Transverse colon (tissue), 4 donors: ENCODE results near the gene CEP170B. TPM values are rescaled to one million over a fixed set of nuclear protein-coding genes. Genes with fewer than 3 reads are reported as not detected.
"Not testable (repeated sequence)": the region's sequence is repeated elsewhere in the genome, so short reads cannot be mapped to it uniquely, and the experiment has no call there.

Experiments used
- DNase-seq: peaks from one replicate; pipeline ENCODE4 v3.0.0-alpha.2; 2019
- H3K27ac ChIP-seq, 4 donors: fragments of 200-600 bp; sonication (generic); 2 replicates each; pipeline ENCODE4 v1.5.1; 2016 to 2018; ENCODE audit warnings: inconsistent platforms in 4 of 4
- H3K27me3 ChIP-seq: fragments of 200-600 bp; sonication (generic); 2 replicates; pipeline ENCODE4 v1.5.1; 2017; ENCODE audit warnings: inconsistent platforms
- H3K36me3 ChIP-seq, 4 donors: fragments of 200-600 bp; sonication (generic); 2 replicates each; pipeline ENCODE4 v1.5.1; 2017 to 2019; ENCODE audit warnings: inconsistent platforms in 4 of 4
- H3K4me1 ChIP-seq, 4 donors: fragments of 200-600 bp; sonication (generic); 2 replicates each; pipeline ENCODE4 v1.5.1; 2017 to 2020; ENCODE audit warnings: inconsistent platforms in 4 of 4
- H3K4me3 ChIP-seq, 4 donors: fragments of 200-600 bp; sonication (generic); 1 replicate in 1 of 4; 2 replicates in 3 of 4; pipeline versions ENCODE4 v1.5.1 to v1.6.1; 2017 to 2019; ENCODE audit warnings: inconsistent platforms in 4 of 4
- H3K9me3 ChIP-seq, 2 donors: fragments of 200-600 bp; sonication (generic); 2 replicates each; pipeline ENCODE4 v1.5.1; 2017 to 2019; ENCODE audit warnings: inconsistent platforms in 2 of 2
- EP300 ChIP-seq: sonication (generic); formaldehyde crosslinking; IDR thresholded peaks from one replicate; pipeline ENCODE4 v1.6.1; 2017; ENCODE audit warnings: antibody characterized with exemption, low read depth
- POLR2A ChIP-seq: fragments of 450-650 bp; IDR thresholded peaks from one replicate; pipeline ENCODE4 v1.6.1; 2016; ENCODE audit warnings: antibody characterized with exemption, mild to moderate bottlenecking, moderate library complexity
- POLR2AphosphoS5 ChIP-seq, 3 donors: sonication (generic); formaldehyde crosslinking; IDR thresholded peaks; one replicate each; pipeline ENCODE4 v1.6.1; 2016; ENCODE audit warnings: antibody characterized with exemption in 3 of 3
- whole genome bisulfite sequencing, 2 donors: methylation state at CpG; one replicate each; pipeline ENCODE4 v1.1.5; 2018; ENCODE audit warnings: low coverage in 1 of 2; 5-methylcytosine and 5-hydroxymethylcytosine counted together
- in situ Hi-C, 4 donors: fragments of 200-750 bp; cut with MboI; loops; one replicate each; pipeline versions ENCODE4 v1.15.0 to v1.15.1; 2017; ENCODE audit warnings: low sequenced_read_pairs in 3 of 4, low pct_ligation_motif_present in 1 of 4, low pct_unique_long_range_greater_than_20kb in 1 of 4
- intact Hi-C: fragments of 100-400 bp; cut with DNase I; formaldehyde crosslinking; loops from one replicate; pipeline ENCODE4 v1.15.1; 2023; ENCODE audit warnings: low total_unique reads
- total RNA-seq, 4 donors: library from RNA; depleted of rRNA; stranded (reverse); fragments of >200 nt; gene quantifications; one replicate each; pipeline ENCODE4 v1.1.0, GENCODE V29; 2016
- TF ChIP-seq, protein P1 (sequence below), 5 experiments: fragments of 200-600 bp in 3 of 5; fragments of 450-650 bp in 2 of 5; sonication (generic) in 3 of 5; IDR thresholded peaks; 1 replicate in 2 of 5; 2 replicates in 3 of 5; pipeline ENCODE4 v1.5.1; 2016 to 2017; ENCODE audit warnings: antibody characterized with exemption in 5 of 5, inconsistent platforms in 3 of 5, mild to moderate bottlenecking in 2 of 5, moderate library complexity in 1 of 5

CEP170B gene
- total RNA-seq, 4 donors from 2014 or later = 56.0 to 195 (median 109) TPM

DNA sequence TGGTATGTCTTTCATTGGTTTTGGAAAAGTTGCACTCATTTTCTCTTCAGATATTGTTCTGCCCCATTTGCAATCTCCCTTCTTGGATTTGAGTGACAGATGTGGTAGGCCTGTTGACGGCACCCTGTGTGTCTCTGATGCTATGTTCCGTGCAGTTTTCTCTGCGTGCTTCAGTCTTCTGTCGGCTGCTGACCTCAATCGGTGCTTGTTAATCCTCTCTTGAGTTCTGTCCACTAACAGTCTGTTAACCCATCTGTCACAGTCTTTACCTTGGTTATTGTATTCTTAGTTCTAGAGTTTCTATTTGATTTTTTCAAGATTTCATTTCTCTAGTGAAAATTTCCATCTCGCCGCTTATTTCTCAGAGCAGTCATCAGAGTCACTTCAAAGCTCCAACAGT lies 38.9 kb downstream of the CEP170B start:
- Histone ChIP-seq H3K36me3 (no peaks in the 10 kb centered on the region), H3K27me3 (no peaks in the 10 kb centered on the region), H3K4me3 (no peak overlapping the region), H3K4me1 (no peaks in the 10 kb centered on the region), H3K9me3 (no peaks in the 10 kb centered on the region), H3K27ac (no peak overlapping the region)
- intact Hi-C loops (no loop called here), in situ Hi-C loops (no loop called here)
- WGBS, 2 donors = 85 to 91% methylated on average over 6 to 7 of the region's 7 CpGs
- no peak for DNase-seq
- TF ChIP-seq, protein P1, sequence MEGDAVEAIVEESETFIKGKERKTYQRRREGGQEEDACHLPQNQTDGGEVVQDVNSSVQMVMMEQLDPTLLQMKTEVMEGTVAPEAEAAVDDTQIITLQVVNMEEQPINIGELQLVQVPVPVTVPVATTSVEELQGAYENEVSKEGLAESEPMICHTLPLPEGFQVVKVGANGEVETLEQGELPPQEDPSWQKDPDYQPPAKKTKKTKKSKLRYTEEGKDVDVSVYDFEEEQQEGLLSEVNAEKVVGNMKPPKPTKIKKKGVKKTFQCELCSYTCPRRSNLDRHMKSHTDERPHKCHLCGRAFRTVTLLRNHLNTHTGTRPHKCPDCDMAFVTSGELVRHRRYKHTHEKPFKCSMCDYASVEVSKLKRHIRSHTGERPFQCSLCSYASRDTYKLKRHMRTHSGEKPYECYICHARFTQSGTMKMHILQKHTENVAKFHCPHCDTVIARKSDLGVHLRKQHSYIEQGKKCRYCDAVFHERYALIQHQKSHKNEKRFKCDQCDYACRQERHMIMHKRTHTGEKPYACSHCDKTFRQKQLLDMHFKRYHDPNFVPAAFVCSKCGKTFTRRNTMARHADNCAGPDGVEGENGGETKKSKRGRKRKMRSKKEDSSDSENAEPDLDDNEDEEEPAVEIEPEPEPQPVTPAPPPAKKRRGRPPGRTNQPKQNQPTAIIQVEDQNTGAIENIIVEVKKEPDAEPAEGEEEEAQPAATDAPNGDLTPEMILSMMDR (IDR thresholded peaks at IDR 0.05) = no peak
- no peak for TF ChIP-seq POLR2A
- TF ChIP-seq EP300 = no peak
- no peak for TF ChIP-seq POLR2AphosphoS5 (IDR thresholded peaks at IDR 0.05)

DNA sequence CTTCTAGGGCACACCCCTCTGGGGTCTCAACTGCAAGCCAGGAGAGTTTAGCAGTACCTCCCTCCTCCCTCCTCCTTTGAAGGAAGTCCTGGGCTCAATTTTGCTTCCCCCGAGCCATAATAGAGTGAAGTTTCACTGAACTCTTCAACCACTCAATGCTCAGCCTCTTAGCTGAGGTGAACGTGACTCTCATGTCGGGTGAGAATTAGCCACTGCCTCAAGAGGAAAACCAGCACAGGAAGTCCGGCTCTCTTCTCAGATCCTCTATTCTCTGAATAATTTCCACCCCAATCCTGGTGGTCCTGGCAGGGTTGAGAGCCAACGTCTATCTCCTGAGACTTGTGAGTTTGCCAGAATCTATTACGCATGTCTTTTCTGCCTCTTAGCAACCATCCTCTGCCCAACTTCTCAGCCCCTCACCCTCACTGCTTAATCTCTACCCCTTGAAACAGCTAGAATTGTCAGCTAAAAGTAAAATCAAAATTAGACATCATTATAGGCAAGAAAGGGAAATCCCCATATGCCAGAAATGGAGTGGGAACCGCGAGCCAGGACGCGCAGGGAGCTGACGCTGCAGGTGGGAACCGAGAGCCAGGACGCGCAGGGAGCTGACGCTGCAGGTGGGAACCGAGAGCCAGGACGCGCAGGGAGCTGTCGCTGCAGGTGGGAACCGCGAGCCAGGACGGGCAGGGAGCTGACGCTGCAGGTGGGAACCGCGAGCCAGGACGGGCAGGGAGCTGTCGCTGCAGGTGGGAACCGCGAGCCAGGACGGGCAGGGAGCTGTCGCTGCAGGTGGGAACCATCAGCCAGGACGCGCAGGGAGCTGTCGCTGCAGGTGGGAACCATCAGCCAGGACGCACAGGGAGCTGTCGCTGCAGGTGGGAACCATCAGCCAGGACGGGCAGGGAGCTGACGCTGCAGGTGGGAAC lies 39.8 kb downstream of the CEP170B start:
- in situ Hi-C loops = not testable (repeated sequence)

DNA sequence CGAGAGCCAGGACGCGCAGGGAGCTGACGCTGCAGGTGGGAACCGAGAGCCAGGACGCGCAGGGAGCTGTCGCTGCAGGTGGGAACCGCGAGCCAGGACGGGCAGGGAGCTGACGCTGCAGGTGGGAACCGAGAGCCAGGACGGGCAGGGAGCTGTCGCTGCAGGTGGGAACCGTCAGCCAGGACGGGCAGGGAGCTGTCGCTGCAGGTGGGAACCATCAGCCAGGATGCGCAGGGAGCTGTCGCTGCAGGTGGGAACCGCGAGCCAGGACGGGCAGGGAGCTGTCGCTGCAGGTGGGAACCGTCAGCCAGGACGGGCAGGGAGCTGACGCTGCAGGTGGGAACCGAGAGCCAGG lies 40.5 kb downstream of the CEP170B start:
- H3K4me1 ChIP-seq, H3K36me3 ChIP-seq, in situ Hi-C loops, DNase-seq, H3K27ac ChIP-seq, H3K9me3 ChIP-seq, intact Hi-C loops, H3K4me3 ChIP-seq, H3K27me3 ChIP-seq: not testable (repeated sequence)
- 90% methylated on average over 28 of the region's 28 CpGs; no CpG with 5 or more reads in 1 of the 2 donors for WGBS, 2 donors

More for the DNA sequence above, 39.8 kb downstream of the CEP170B start:
- intact Hi-C loops, H3K27ac ChIP-seq, H3K9me3 ChIP-seq, DNase-seq, H3K4me1 ChIP-seq, H3K4me3 ChIP-seq, H3K36me3 ChIP-seq, H3K27me3 ChIP-seq: not testable (repeated sequence)
- 84% methylated on average over 38 of the region's 38 CpGs; no CpG with 5 or more reads in 1 of the 2 donors for WGBS, 2 donors

DNA sequence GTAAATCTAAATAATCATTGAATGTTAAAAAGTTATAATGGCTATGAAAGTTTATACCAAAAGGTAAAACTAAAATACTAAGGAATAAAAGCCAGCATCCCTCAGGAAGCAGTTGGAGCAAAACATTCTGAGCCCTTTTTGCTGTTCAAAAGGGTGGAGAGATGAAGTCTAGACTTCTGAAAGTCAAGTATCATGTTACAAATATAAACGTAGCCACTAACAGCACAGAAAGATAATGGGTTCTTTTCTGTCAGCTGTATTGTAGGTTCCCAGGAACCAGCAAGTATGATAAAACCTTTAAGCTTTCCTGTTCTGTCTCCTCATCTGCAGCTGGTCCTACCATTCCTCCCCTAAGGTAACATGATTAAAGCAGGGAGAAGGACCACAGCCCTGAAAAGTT lies 43.2 kb downstream of the CEP170B start:
- Histone ChIP-seq H3K27me3 (peaks cover 14% of the 10 kb centered on the region), H3K36me3 (no peaks in the 10 kb centered on the region), H3K9me3 (peaks cover 0 to 9% of the 10 kb centered on the region in 2 donors), H3K4me3 (no peak overlapping the region), H3K27ac (no peak overlapping the region), H3K4me1 (no peaks in the 10 kb centered on the region)
- 8 to 9% methylated on average over 1 of the region's 1 CpG for WGBS, 2 donors
- intact Hi-C loops (no loop called here), in situ Hi-C loops (no loop called here)
- TF ChIP-seq POLR2A (no peak), POLR2AphosphoS5 (IDR thresholded peaks at IDR 0.05) (no peak), EP300 (no peak)
- TF ChIP-seq, protein P1 (IDR thresholded peaks at IDR 0.05) = no peak
- DNase-seq = no peak

DNA sequence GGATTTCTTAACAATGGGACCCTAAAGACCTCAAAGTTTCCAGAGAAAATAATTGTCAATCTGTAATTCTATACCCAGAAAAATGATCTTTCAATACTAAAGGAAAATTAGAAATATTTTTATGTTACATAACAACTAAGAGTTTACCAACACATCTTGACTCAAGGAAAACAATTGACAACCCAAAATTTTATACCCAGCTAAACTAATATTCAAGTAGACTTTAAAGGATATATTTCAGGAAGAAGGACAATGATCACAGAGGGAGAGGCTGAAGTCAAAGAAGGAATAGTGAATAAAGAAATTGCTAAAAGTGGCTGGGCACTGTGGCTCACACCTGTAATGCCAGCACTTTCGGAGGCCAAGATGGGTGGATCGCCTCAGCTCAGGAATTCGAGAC lies 47.0 kb downstream of the CEP170B start:
- TF ChIP-seq POLR2AphosphoS5 (IDR thresholded peaks at IDR 0.05) (no peak), EP300 (no peak), POLR2A (no peak)
- TF ChIP-seq, protein P1 (IDR thresholded peaks at IDR 0.05) = no peak
- Histone ChIP-seq H3K27me3 (peaks cover 24% of the 10 kb centered on the region), H3K27ac (no peak overlapping the region), H3K9me3 (peaks cover 0 to 9% of the 10 kb centered on the region in 2 donors), H3K4me3 (no peak overlapping the region), H3K4me1 (no peaks in the 10 kb centered on the region), H3K36me3 (no peaks in the 10 kb centered on the region)
- intact Hi-C loops (no loop called here), in situ Hi-C loops (no loop called here)
- no peak for DNase-seq
- WGBS, 2 donors = 79 to 80% methylated on average over 3 of the region's 3 CpGs
